ENCODE measurements around the gene CBX4. TPM values are rescaled to one million over a fixed set of nuclear protein-coding genes. Genes with fewer than 3 reads are reported as not detected.

The CBX4 gene
- total and polyA plus RNA-seq, 3 donors from 2014 or later, result 11.5 to 35.9 (median 23.5) TPM

- no peaks in the 10 kb centered on the region for H3K4me1 ChIP-seq
- no peaks in the 10 kb centered on the region for H3K36me3 ChIP-seq (ENCODE audit: low read depth, missing control alignments)
- no peak overlapping the region for H3K27ac ChIP-seq
- TF ChIP-seq CTCF (IDR thresholded peaks at IDR 0.05), result no peak
- DNase-seq, result no peak
- H3K4me3 ChIP-seq, result no peak overlapping the region
- H3K9me3 ChIP-seq, result no peaks in the 10 kb centered on the region
- WGBS, 2 donors, result 43 to 60% methylated on average over 13 to 18 of the region's 18 CpGs
- no peaks in the 10 kb centered on the region for H3K27me3 ChIP-seq
- intact Hi-C loops (cut with DNase I; ENCODE audit: low total_unique reads), result no loop called here
Observed at GRCh38 chr17:79865351-79866210, 26.3 kb upstream of the CBX4 start.

GRCh38 chr17:79864617-79865250, 25.5 kb upstream of the CBX4 start:
- 78 to 87% methylated on average over 20 of the region's 20 CpGs for WGBS, 2 donors
- Histone ChIP-seq H3K27me3 (no peaks in the 10 kb centered on the region), H3K4me3 (no peak overlapping the region), H3K36me3 (ENCODE audit: low read depth, missing control alignments) (no peaks in the 10 kb centered on the region), H3K27ac (no peak overlapping the region), H3K9me3 (no peaks in the 10 kb centered on the region), H3K4me1 (no peaks in the 10 kb centered on the region)
- intact Hi-C loops (cut with DNase I; ENCODE audit: low total_unique reads), result no loop called here
- no peak for DNase-seq
- TF ChIP-seq CTCF (IDR thresholded peaks at IDR 0.05) (no peak), POLR2A (IDR thresholded peaks at IDR 0.05) (no peak)

GRCh38 chr17:79864147-79864546, 24.9 kb upstream of the CBX4 start:
- TF ChIP-seq POLR2A (IDR thresholded peaks at IDR 0.05) (no peak), CTCF (IDR thresholded peaks at IDR 0.05) (no peak)
- Histone ChIP-seq H3K27ac (no peak overlapping the region), H3K4me1 (no peaks in the 10 kb centered on the region), H3K36me3 (ENCODE audit: low read depth, missing control alignments) (no peaks in the 10 kb centered on the region), H3K27me3 (no peaks in the 10 kb centered on the region), H3K9me3 (no peaks in the 10 kb centered on the region), H3K4me3 (no peak overlapping the region)
- intact Hi-C loops (cut with DNase I; ENCODE audit: low total_unique reads), result no loop called here
- WGBS, 2 donors, result 88 to 94% methylated on average over 7 to 9 of the region's 9 CpGs
- no peak for DNase-seq

GRCh38 chr17:79862771-79863440, 23.7 kb upstream of the CBX4 start:
- Histone ChIP-seq H3K9me3 (no peaks in the 10 kb centered on the region), H3K36me3 (ENCODE audit: low read depth, missing control alignments) (no peaks in the 10 kb centered on the region), H3K4me1 (no peaks in the 10 kb centered on the region), H3K27ac (no peak overlapping the region), H3K27me3 (no peaks in the 10 kb centered on the region), H3K4me3 (no peak overlapping the region)
- no peak for DNase-seq
- TF ChIP-seq CTCF (IDR thresholded peaks at IDR 0.05) (no peak), POLR2A (IDR thresholded peaks at IDR 0.05) (no peak)
- intact Hi-C loops (cut with DNase I; ENCODE audit: low total_unique reads), result no loop called here
- 69 to 89% methylated on average over 9 to 13 of the region's 13 CpGs for WGBS, 2 donors
